Trophoblast cell (in vitro differentiated cells and primary cell): Measurements from ENCODE around the gene MYL6.

ENCODE experiments used
- DNase-seq, 2 donors: peaks; one replicate each; pipeline ENCODE4 v3.0.0-alpha.2; 2016
- H2AFZ ChIP-seq: 2 replicates; pipeline ENCODE4 v1.6.1; 2013; ENCODE audit warnings: low read length, moderate library complexity, mild to moderate bottlenecking; ENCODE audit not compliant: insufficient read depth, poor library complexity
- H2AK5ac ChIP-seq: 2 replicates; pipeline ENCODE4 v1.6.1; 2013; ENCODE audit warnings: mild to moderate bottlenecking, low read length
- H2BK120ac ChIP-seq: 2 replicates; pipeline ENCODE4 v1.6.1; 2013; ENCODE audit warnings: low read length, mild to moderate bottlenecking, moderate library complexity; ENCODE audit not compliant: insufficient read depth, poor library complexity
- H2BK12ac ChIP-seq: 2 replicates; pipeline ENCODE4 v1.6.1; 2013; ENCODE audit warnings: mild to moderate bottlenecking, low read length, moderate library complexity
- H2BK5ac ChIP-seq: 2 replicates; pipeline ENCODE4 v1.6.1; 2013; ENCODE audit warnings: low read length, low read depth, moderate library complexity, mild to moderate bottlenecking; ENCODE audit not compliant: poor library complexity
- H3K14ac ChIP-seq: 2 replicates; pipeline ENCODE4 v1.6.1; 2013; ENCODE audit warnings: mild to moderate bottlenecking, low read length
- H3K18ac ChIP-seq: 2 replicates; pipeline ENCODE4 v1.6.1; 2013; ENCODE audit warnings: mild to moderate bottlenecking, low read length
- H3K23ac ChIP-seq: 2 replicates; pipeline ENCODE4 v1.6.1; 2013; ENCODE audit warnings: low read length
- H3K27ac ChIP-seq: 2 replicates; pipeline ENCODE4 v1.5.1; 2013; ENCODE audit warnings: low read depth, mild to moderate bottlenecking, inconsistent platforms, low read length, moderate library complexity
- H3K27me3 ChIP-seq: 2 replicates; pipeline ENCODE4 v1.6.1; 2013; ENCODE audit warnings: inconsistent platforms, mild to moderate bottlenecking, low read length, moderate library complexity; ENCODE audit not compliant: insufficient read depth
- H3K36me3 ChIP-seq, 2 experiments: 1 replicate in 1 of 2; 2 replicates in 1 of 2; pipeline ENCODE4 v1.6.1; 2013; ENCODE audit warnings: low read length in 2 of 2, mild to moderate bottlenecking in 2 of 2, moderate library complexity in 1 of 2; ENCODE audit not compliant: insufficient read depth in 2 of 2, control insufficient read depth in 1 of 2
- H3K4ac ChIP-seq: 2 replicates; pipeline ENCODE4 v1.6.1; 2013; ENCODE audit warnings: low read depth, mild to moderate bottlenecking, low read length, moderate library complexity
- H3K4me1 ChIP-seq, 2 experiments: 1 replicate in 1 of 2; 2 replicates in 1 of 2; pipeline ENCODE4 v1.6.1; 2013; ENCODE audit warnings: low read length in 2 of 2, mild to moderate bottlenecking in 2 of 2, moderate library complexity in 1 of 2; ENCODE audit not compliant: insufficient read depth in 2 of 2, control insufficient read depth in 1 of 2
- H3K4me2 ChIP-seq: 2 replicates; pipeline ENCODE4 v1.6.1; 2013; ENCODE audit warnings: inconsistent platforms, mild to moderate bottlenecking, low read length, moderate library complexity
- H3K4me3 ChIP-seq: 2 replicates; pipeline ENCODE4 v1.5.1; 2013; ENCODE audit warnings: mild to moderate bottlenecking, low read depth, low read length, inconsistent platforms
- H3K79me1 ChIP-seq: one replicate; pipeline ENCODE4 v1.6.1; 2013; ENCODE audit warnings: low read length
- H3K79me2 ChIP-seq: 2 replicates; pipeline ENCODE4 v1.6.1; 2013; ENCODE audit warnings: low read length, mild to moderate bottlenecking; ENCODE audit not compliant: control insufficient read depth, insufficient read depth, poor library complexity
- H3K9ac ChIP-seq: 2 replicates; pipeline ENCODE4 v1.6.1; 2013; ENCODE audit warnings: mild to moderate bottlenecking, low read length
- H3K9me3 ChIP-seq: 2 replicates; pipeline ENCODE4 v1.6.1; 2013; ENCODE audit warnings: low read depth, mild to moderate bottlenecking, control low read depth, inconsistent platforms, low read length; ENCODE audit not compliant: insufficient read depth
- H4K12ac ChIP-seq: 2 replicates; pipeline ENCODE4 v1.6.1; 2013; ENCODE audit warnings: low read depth, mild to moderate bottlenecking, low read length, moderate library complexity
- H4K8ac ChIP-seq: 2 replicates; pipeline ENCODE4 v1.6.1; 2013; ENCODE audit warnings: low read depth, mild to moderate bottlenecking, low read length, moderate library complexity
- H4K91ac ChIP-seq: one replicate; pipeline ENCODE4 v1.6.1; 2013; ENCODE audit warnings: low read depth, mild to moderate bottlenecking, low read length, moderate library complexity
- WGBS: extraction: QIAGEN DNeasy Blood & Tissue Kit; methylation state at CpG from one replicate; pipeline ENCODE4 v1.1.7; 2013; ENCODE audit warnings: missing lambda C conversion rate; ENCODE audit not compliant: insufficient read length, insufficient coverage; ENCODE audit errors: extremely low coverage; 5-methylcytosine and 5-hydroxymethylcytosine counted together

Gene MYL6

GRCh38 chr12:56205445-56205844, 47.3 kb downstream of the MYL6 start:
- H2AK5ac ChIP-seq = no peak overlapping the region
- H3K14ac ChIP-seq = no peak overlapping the region
- peaks cover 5% of the 10 kb centered on the region for H3K9me3 ChIP-seq
- no peak overlapping the region for H3K4me3 ChIP-seq
- no peak overlapping the region for H2BK120ac ChIP-seq
- H2BK12ac ChIP-seq = no peak overlapping the region
- no peak overlapping the region for H3K18ac ChIP-seq
- no peak for DNase-seq
- H3K4me1 ChIP-seq = no peaks in the 10 kb centered on the region
- H3K36me3 ChIP-seq = peaks cover 22 to 31% of the 10 kb centered on the region in 2 experiments
- no peak overlapping the region for H2AFZ ChIP-seq
- no peaks in the 10 kb centered on the region for H3K79me2 ChIP-seq
- H3K79me1 ChIP-seq = no peaks in the 10 kb centered on the region
- H4K91ac ChIP-seq = no peak overlapping the region
- no peak overlapping the region for H3K23ac ChIP-seq
- H4K12ac ChIP-seq = no peak overlapping the region
- no peak overlapping the region for H3K4ac ChIP-seq
- H3K4me2 ChIP-seq = no peak overlapping the region
- no peak overlapping the region for H3K9ac ChIP-seq
- no peaks in the 10 kb centered on the region for H3K27me3 ChIP-seq
- H3K27ac ChIP-seq = no peak overlapping the region
- no peak overlapping the region for H4K8ac ChIP-seq
- H2BK5ac ChIP-seq = no peak overlapping the region

GRCh38 chr12:56206452-56207166, 48.5 kb downstream of the MYL6 start:
- Histone ChIP-seq H3K79me1 (no peaks in the 10 kb centered on the region), H3K9me3 (peaks cover 5% of the 10 kb centered on the region), H3K27ac (no peak overlapping the region), H2AFZ (no peak overlapping the region), H3K4me3 (no peak overlapping the region), H3K9ac (no peak overlapping the region), H3K14ac (no peak overlapping the region), H3K23ac (no peak overlapping the region), H2BK5ac (no peak overlapping the region), H2AK5ac (no peak overlapping the region), H3K4ac (no peak overlapping the region), H2BK12ac (no peak overlapping the region), H3K4me2 (no peak overlapping the region), H4K8ac (no peak overlapping the region), H4K12ac (no peak overlapping the region), H3K18ac (no peak overlapping the region), H3K79me2 (no peaks in the 10 kb centered on the region), H2BK120ac (no peak overlapping the region), H3K36me3 (peaks cover 29 to 34% of the 10 kb centered on the region in 2 experiments), H4K91ac (no peak overlapping the region), H3K27me3 (no peaks in the 10 kb centered on the region), H3K4me1 (no peaks in the 10 kb centered on the region)
- peak; percentile 56 to 76 for DNase-seq
- no CpG with 5 or more reads among the region's 14 CpGs for WGBS

GRCh38 chr12:56208006-56208405, 49.8 kb downstream of the MYL6 start:
- WGBS = no CpG with 5 or more reads among the region's 6 CpGs
- H3K79me2 ChIP-seq = no peaks in the 10 kb centered on the region
- no peak overlapping the region for H4K91ac ChIP-seq
- H4K12ac ChIP-seq = no peak overlapping the region
- H3K14ac ChIP-seq = no peak overlapping the region
- no peak overlapping the region for H3K4me3 ChIP-seq
- H3K23ac ChIP-seq = no peak overlapping the region
- no peak overlapping the region for H2BK12ac ChIP-seq
- no peaks in the 10 kb centered on the region for H3K27me3 ChIP-seq
- no peak overlapping the region for H3K27ac ChIP-seq
- H2BK120ac ChIP-seq = no peak overlapping the region
- H3K36me3 ChIP-seq = peaks cover 37 to 45% of the 10 kb centered on the region in 2 experiments
- no peak overlapping the region for H3K18ac ChIP-seq
- DNase-seq = no peak
- H3K9ac ChIP-seq = no peak overlapping the region
- no peak overlapping the region for H2BK5ac ChIP-seq
- H2AK5ac ChIP-seq = no peak overlapping the region
- no peak overlapping the region for H3K4me2 ChIP-seq
- H3K9me3 ChIP-seq = peaks cover 5% of the 10 kb centered on the region
- H3K4me1 ChIP-seq = no peaks in the 10 kb centered on the region
- H4K8ac ChIP-seq = no peak overlapping the region
- no peaks in the 10 kb centered on the region for H3K79me1 ChIP-seq
- no peak overlapping the region for H3K4ac ChIP-seq
- H2AFZ ChIP-seq = no peak overlapping the region
